ENCODE results near the gene SLC25A5.

The SLC25A5 gene

DNA sequence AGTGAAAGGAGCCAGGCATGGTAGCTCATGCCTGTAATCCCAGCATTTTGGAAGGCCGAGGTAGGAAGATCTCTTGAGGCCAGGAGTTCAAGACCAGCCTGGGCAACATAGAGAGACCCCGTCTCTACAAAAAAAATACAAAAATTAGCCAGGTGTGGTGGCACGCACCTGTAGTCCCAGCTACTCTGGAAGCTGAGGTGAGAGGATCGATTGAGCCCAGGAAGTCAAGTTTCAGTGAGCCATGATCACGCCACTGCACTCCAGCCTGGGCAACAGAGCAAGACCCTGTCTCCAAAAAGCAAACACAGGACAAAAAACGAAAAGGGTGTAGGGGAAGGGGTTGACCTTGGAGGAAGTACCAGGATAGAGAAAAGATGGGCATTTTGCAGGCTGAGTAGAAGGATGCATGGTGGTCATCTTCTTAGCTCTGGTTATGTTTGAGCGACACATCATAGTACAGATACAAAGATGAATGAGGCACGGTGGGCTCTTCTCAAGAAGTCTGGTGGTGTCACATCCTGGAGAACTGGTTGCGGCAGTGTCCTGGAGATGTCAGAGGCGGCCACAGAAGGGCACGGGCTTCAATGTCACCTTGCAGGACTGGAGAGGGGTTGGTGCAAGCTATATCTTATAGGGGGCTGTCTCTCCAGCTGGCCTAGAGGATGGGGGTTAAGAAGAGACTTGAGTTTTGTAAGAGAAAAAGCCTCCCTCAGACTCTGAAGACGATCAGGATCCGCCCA, 32.0 kb downstream of the SLC25A5 start:
- TF ChIP-seq CREB5 (CRISPR knock-in tag; IDR thresholded peaks at IDR 0.05; ENCODE audit: low read depth) (no peak), ZNF565 (CRISPR knock-in tag; conservative IDR thresholded peaks at IDR 0.05; ENCODE audit: low read depth) (no peak), ZFP30 (CRISPR knock-in tag; IDR thresholded peaks at IDR 0.05) (no peak), ISL1 (CRISPR knock-in tag; IDR thresholded peaks at IDR 0.05) (no peak), ZNF70 (CRISPR knock-in tag; IDR thresholded peaks at IDR 0.05) (no peak), BACH2 (CRISPR knock-in tag; IDR thresholded peaks at IDR 0.05; ENCODE audit: borderline replicate concordance) (no peak)
- TF ChIP-seq, protein P1, sequence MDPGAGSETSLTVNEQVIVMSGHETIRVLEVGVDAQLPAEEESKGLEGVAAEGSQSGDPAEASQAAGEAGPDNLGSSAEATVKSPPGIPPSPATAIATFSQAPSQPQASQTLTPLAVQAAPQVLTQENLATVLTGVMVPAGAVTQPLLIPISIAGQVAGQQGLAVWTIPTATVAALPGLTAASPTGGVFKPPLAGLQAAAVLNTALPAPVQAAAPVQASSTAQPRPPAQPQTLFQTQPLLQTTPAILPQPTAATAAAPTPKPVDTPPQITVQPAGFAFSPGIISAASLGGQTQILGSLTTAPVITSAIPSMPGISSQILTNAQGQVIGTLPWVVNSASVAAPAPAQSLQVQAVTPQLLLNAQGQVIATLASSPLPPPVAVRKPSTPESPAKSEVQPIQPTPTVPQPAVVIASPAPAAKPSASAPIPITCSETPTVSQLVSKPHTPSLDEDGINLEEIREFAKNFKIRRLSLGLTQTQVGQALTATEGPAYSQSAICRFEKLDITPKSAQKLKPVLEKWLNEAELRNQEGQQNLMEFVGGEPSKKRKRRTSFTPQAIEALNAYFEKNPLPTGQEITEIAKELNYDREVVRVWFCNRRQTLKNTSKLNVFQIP (CRISPR knock-in tag; IDR thresholded peaks at IDR 0.05; ENCODE audit: borderline replicate concordance, low read depth) = no peak
- no peak for ATAC-seq

DNA sequence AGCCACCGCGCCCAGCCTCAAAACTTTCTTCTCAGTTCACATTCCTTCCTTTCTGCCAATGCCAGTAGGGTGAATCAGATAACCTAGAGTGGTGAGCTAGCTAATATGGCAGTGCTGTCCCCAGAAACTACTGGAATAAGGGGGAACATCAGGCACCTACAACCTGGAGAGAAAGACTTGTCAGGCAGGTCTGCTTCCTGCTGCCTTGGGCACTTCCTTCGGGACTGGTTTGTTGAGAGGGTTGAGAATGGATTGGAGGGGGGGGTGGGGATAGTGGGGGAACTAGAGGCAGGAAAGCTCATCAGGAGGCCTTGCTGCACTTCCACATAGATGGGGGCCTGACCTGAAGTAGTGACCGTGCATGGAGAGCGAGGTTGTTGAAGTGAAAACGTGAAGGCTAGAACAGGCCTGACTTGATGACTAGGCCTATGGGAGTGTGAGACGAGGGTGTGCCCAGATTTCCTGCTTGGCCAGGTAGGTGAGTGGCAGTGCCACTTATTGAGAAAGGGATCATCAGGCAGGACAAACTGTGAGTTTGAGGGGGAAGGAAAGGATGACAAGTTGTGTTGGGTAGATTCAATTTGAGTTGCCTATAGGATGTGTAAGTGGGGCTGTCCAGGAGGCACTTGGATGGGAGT, 33.4 kb downstream of the SLC25A5 start:
- TF ChIP-seq SNAI2 (CRISPR knock-in tag; IDR thresholded peaks at IDR 0.05) (no peak), ISL1 (CRISPR knock-in tag; IDR thresholded peaks at IDR 0.05) (no peak), OSR1 (CRISPR knock-in tag; IDR thresholded peaks at IDR 0.05) (no peak), ZNF70 (CRISPR knock-in tag; IDR thresholded peaks at IDR 0.05) (no peak), GLIS3 (CRISPR knock-in tag; IDR thresholded peaks at IDR 0.05) (no peak), CSDC2 (CRISPR knock-in tag; IDR thresholded peaks at IDR 0.05) (no peak), CREB5 (CRISPR knock-in tag; IDR thresholded peaks at IDR 0.05; ENCODE audit: low read depth) (no peak), ZFP3 (CRISPR knock-in tag; IDR thresholded peaks at IDR 0.05) (no peak), RARB (CRISPR knock-in tag; IDR thresholded peaks at IDR 0.05) (no peak), ZC3H10 (CRISPR knock-in tag; IDR thresholded peaks at IDR 0.05) (no peak), TOX (CRISPR knock-in tag; IDR thresholded peaks at IDR 0.05; ENCODE audit: borderline replicate concordance) (no peak), ZNF565 (CRISPR knock-in tag; conservative IDR thresholded peaks at IDR 0.05; ENCODE audit: low read depth) (no peak), TSHZ2 (CRISPR knock-in tag; IDR thresholded peaks at IDR 0.05) (no peak), CSRNP3 (CRISPR knock-in tag; IDR thresholded peaks at IDR 0.05) (no peak), BACH2 (CRISPR knock-in tag; IDR thresholded peaks at IDR 0.05; ENCODE audit: borderline replicate concordance) (no peak), ZFP30 (CRISPR knock-in tag; IDR thresholded peaks at IDR 0.05) (no peak), ESRRG (CRISPR knock-in tag; IDR thresholded peaks at IDR 0.05) (no peak), ZNF8 (CRISPR knock-in tag; IDR thresholded peaks at IDR 0.05) (no peak), TCF4 (CRISPR knock-in tag; IDR thresholded peaks at IDR 0.05; ENCODE audit: borderline replicate concordance) (no peak)
- TF ChIP-seq, protein P2, sequence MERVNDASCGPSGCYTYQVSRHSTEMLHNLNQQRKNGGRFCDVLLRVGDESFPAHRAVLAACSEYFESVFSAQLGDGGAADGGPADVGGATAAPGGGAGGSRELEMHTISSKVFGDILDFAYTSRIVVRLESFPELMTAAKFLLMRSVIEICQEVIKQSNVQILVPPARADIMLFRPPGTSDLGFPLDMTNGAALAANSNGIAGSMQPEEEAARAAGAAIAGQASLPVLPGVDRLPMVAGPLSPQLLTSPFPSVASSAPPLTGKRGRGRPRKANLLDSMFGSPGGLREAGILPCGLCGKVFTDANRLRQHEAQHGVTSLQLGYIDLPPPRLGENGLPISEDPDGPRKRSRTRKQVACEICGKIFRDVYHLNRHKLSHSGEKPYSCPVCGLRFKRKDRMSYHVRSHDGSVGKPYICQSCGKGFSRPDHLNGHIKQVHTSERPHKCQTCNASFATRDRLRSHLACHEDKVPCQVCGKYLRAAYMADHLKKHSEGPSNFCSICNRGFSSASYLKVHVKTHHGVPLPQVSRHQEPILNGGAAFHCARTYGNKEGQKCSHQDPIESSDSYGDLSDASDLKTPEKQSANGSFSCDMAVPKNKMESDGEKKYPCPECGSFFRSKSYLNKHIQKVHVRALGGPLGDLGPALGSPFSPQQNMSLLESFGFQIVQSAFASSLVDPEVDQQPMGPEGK (CRISPR knock-in tag; IDR thresholded peaks at IDR 0.05; ENCODE audit: borderline replicate concordance) = no peak
- no peak for ATAC-seq

Measured in SK-N-SH treated with all-trans-retinoic acid at 6 μM for 48 hours (cell line).